K562 (cell line): ENCODE measurements around the gene CDCA7. TPM values are rescaled to one million over a fixed set of nuclear protein-coding genes. Genes with fewer than 3 reads are reported as not detected.
"Not testable (repeated sequence)": the region's sequence is repeated elsewhere in the genome, so short reads cannot be mapped to it uniquely, and the experiment has no call there.

ENCODE experiments used
- ATAC-seq: fragments of 200-7000 bp; cut with Tn5 transposase; 3 replicates; pipeline ENCODE4 v1.9.1; 2020; ENCODE audit warnings: moderate library complexity
- BruUV-seq: library from RNA; stranded (reverse); fragments of 400-500 nt; replicated peaks from 2 replicates; lab custom pipeline; 2021; lab: Mats Ljungman, UMichigan
- CTCF ChIA-PET: fragments of 300-600 bp; formaldehyde crosslinking; extraction: SDS; loops from one replicate; lab custom pipeline; 2021; ENCODE audit warnings: low intra/inter-chr PET ratio; lab: Yijun Ruan, JAX
- POLR2A ChIA-PET: fragments of 300-600, 350-650 bp; sonication (Branson Sonifier 250); formaldehyde crosslinking; extraction: SDS; loops from one replicate; lab custom pipeline; 2021; ENCODE audit warnings: antibody characterized with exemption, inconsistent platforms; lab: Yijun Ruan, JAX
- DNase-seq, 4 experiments: peaks; one replicate each; pipeline versions ENCODE4 v3.0.0 to v3.0.0-alpha.2; 2011 to 2018; ENCODE audit warnings: low spot score in 3 of 4, mixed read lengths in 3 of 4; ENCODE audit errors: extremely low read depth in 1 of 4
- FAIRE-seq: peaks from 2 replicates; lab custom pipeline; 2011; peaks lifted over from hg19 to GRCh38; lab: Jason Lieb, UNC
- H2AFZ ChIP-seq: 2 replicates; pipeline ENCODE4 v1.6.0; 2011; ENCODE audit warnings: low read depth, low read length, control low read depth, inconsistent platforms
- H3K27ac ChIP-seq: fragments of 200-600 bp; 3 replicates; pipeline ENCODE4 v1.8.0; 2011; ENCODE audit warnings: low read depth, mild to moderate bottlenecking, control low read depth, inconsistent platforms, low read length, moderate library complexity, mixed read lengths; ENCODE audit errors: extremely low read depth
- H3K27me3 ChIP-seq, 2 experiments: fragments of 300-600 bp in 1 of 2; 2 replicates in 1 of 2; 3 replicates in 1 of 2; pipeline versions ENCODE4 v1.6.0 to v1.8.0; 2011; ENCODE audit warnings: inconsistent platforms in 2 of 2, low read length in 2 of 2, mild to moderate bottlenecking in 1 of 2, mixed read lengths in 1 of 2, moderate library complexity in 1 of 2; ENCODE audit not compliant: control insufficient read depth in 2 of 2, insufficient read depth in 2 of 2
- H3K36me3 ChIP-seq: fragments of 300-600 bp; 3 replicates; pipeline ENCODE4 v1.8.0; 2011; ENCODE audit warnings: mild to moderate bottlenecking, low read length, inconsistent platforms; ENCODE audit not compliant: control insufficient read depth, insufficient read depth
- H3K4me1 ChIP-seq, 2 experiments: fragments of 200-600 bp in 1 of 2; replicated peaks in 1 of 2; 2 replicates in 1 of 2; 3 replicates in 1 of 2; pipeline versions ENCODE4 v1.5.1 to v1.8.0; 2011; ENCODE audit warnings: inconsistent platforms in 2 of 2, low read length in 2 of 2, mild to moderate bottlenecking in 1 of 2, mixed read lengths in 1 of 2, moderate library complexity in 1 of 2; ENCODE audit not compliant: control insufficient read depth in 2 of 2, insufficient read depth in 2 of 2
- H3K4me2 ChIP-seq: 2 replicates; pipeline ENCODE4 v1.6.1; 2011; ENCODE audit warnings: low read length, control low read depth, inconsistent platforms, mixed read lengths; ENCODE audit not compliant: insufficient read depth
- H3K4me3 ChIP-seq: fragments of 200-600 bp; sonication (generic), shearing (Covaris generic); 2 replicates; pipeline ENCODE4 v1.5.1; 2016; ENCODE audit warnings: control low read depth, inconsistent platforms
- H3K79me2 ChIP-seq: fragments of 200-600 bp; 3 replicates; pipeline ENCODE4 v1.8.0; 2011; ENCODE audit warnings: low read length, inconsistent platforms; ENCODE audit not compliant: control insufficient read depth, insufficient read depth
- H3K9ac ChIP-seq, 2 experiments: 2 replicates each; pipeline versions ENCODE4 v1.6.0 to v1.6.1; 2011; ENCODE audit warnings: low read depth in 2 of 2, low read length in 2 of 2, control low read depth in 1 of 2, inconsistent platforms in 1 of 2, mild to moderate bottlenecking in 1 of 2, mixed read lengths in 1 of 2; ENCODE audit not compliant: insufficient read depth in 1 of 2
- H3K9me1 ChIP-seq: one replicate; pipeline ENCODE4 v1.6.0; 2011; ENCODE audit warnings: inconsistent platforms, mild to moderate bottlenecking, low read length, moderate library complexity; ENCODE audit not compliant: control insufficient read depth, insufficient read depth
- H3K9me3 ChIP-seq: replicated peaks from 2 replicates; pipeline ENCODE4 v1.5.1; 2011; ENCODE audit warnings: low read depth, low read length, inconsistent platforms; ENCODE audit not compliant: control insufficient read depth, insufficient read depth
- H4K20me1 ChIP-seq: replicated peaks from 2 replicates; pipeline ENCODE4 v1.6.1; 2011; ENCODE audit warnings: low read length, inconsistent platforms, mixed read lengths; ENCODE audit not compliant: control insufficient read depth, insufficient read depth
- CBX8 ChIP-seq: fragments of 200-600 bp; sonication (generic); IDR thresholded peaks from 2 replicates; pipeline ENCODE4 v1.6.1; 2012; ENCODE audit warnings: borderline replicate concordance, mixed run types, low read depth, mild to moderate bottlenecking, moderate library complexity, mixed read lengths, low read length, control low read depth, inconsistent platforms; ENCODE audit not compliant: poor library complexity, severe bottlenecking; ENCODE audit errors: extremely low read depth
- YY1 ChIP-seq, 3 experiments: IDR thresholded peaks; 2 replicates each; pipeline ENCODE4 v1.6.1; 2011; ENCODE audit warnings: low read length in 2 of 3, mild to moderate bottlenecking in 2 of 3, moderate library complexity in 2 of 3, borderline replicate concordance in 1 of 3, control low read depth in 1 of 3, low read depth in 1 of 3; ENCODE audit not compliant: insufficient read depth in 3 of 3, insufficient replicate concordance in 2 of 3, control insufficient read depth in 1 of 3, insufficient read length in 1 of 3; ENCODE audit errors: extremely low read depth in 1 of 3
- WGBS: fragments of 100-300 bp; shearing (Covaris generic); methylation state at CpG from one replicate; pipeline ENCODE4 v1.1.6; 2016; ENCODE audit warnings: low coverage, mixed read lengths; ENCODE audit not compliant: insufficient coverage; ENCODE audit errors: missing lambda C conversion rate; 5-methylcytosine and 5-hydroxymethylcytosine counted together
- in situ Hi-C: fragments of 300-500 bp; cut with MboI; formaldehyde crosslinking; loops from 4 replicates; pipeline ENCODE4 v1.15.0; 2018; ENCODE audit warnings: inconsistent platforms, mixed read lengths
- intact Hi-C: fragments of 100-400 bp; cut with micrococcal nuclease; formaldehyde crosslinking; loops from 2 replicates; pipeline ENCODE4 v1.14.2; 2022
- polyA plus RNA-seq, 8 experiments: library from polyadenylated mRNA; depleted of rRNA in 4 of 8; stranded (reverse) in 5 of 8; unstranded in 3 of 8; fragments of >200 nt; fragmentation: Nextera tagmentation in 2 of 8; fragmentation: Illumina TruSeq in 1 of 8; extraction: Ambion mirVana in 2 of 8; extraction: Trizol in 1 of 8; gene quantifications; 2 replicates each; pipeline versions ENCODE4 v1.2.1 to v1.2.3, GENCODE V29; 2011 to 2014; ENCODE audit warnings: inconsistent platforms in 1 of 8, missing spikeins in 1 of 8
- total RNA-seq, 7 experiments: library from RNA; depleted of rRNA in 6 of 7; stranded (reverse); fragments of >200 nt in 6 of 7; fragmentation: Illumina TruSeq in 2 of 7; extraction: Trizol in 2 of 7; gene quantifications; 2 replicates each; pipeline versions ENCODE4 v1.2.1 to v1.2.3, GENCODE V29; 2011 to 2021; ENCODE audit warnings: low replicate concordance in 1 of 7

The CDCA7 gene
- total and polyA plus RNA-seq, 9 of the 15 experiments (the other 6 are each of a cell fraction or from before 2014, with no cell fraction given): 28.5 to 122 (median 51.0) TPM

GRCh38 chr2:173415431-173416381, 61.0 kb downstream of the CDCA7 start (continued):
- TF ChIP-seq YY1 (IDR thresholded peaks at IDR 0.05; ENCODE audit: borderline replicate concordance in 1 of 3, control insufficient read depth in 1 of 3, extremely low read depth in 1 of 3, insufficient read depth in 3 of 3, insufficient read length in 1 of 3, insufficient replicate concordance in 2 of 3, low read depth in 1 of 3, low read length in 2 of 3): no peak

- CTCF ChIA-PET, ATAC-seq, H3K4me3 ChIP-seq, H3K9me3 ChIP-seq, in situ Hi-C loops, H3K4me1 ChIP-seq, H4K20me1 ChIP-seq, DNase-seq, H3K4me2 ChIP-seq, intact Hi-C loops, BruUV-seq, H2AFZ ChIP-seq, H3K27ac ChIP-seq, H3K9me1 ChIP-seq, H3K79me2 ChIP-seq, H3K36me3 ChIP-seq, H3K9ac ChIP-seq: not testable (repeated sequence)
- peaks cover 33 to 37% of the 10 kb centered on the region in 2 experiments for H3K27me3 ChIP-seq
- 9% methylated on average over 25 of the region's 26 CpGs for WGBS
- peak; percentile 56 for TF ChIP-seq CBX8
- POLR2A ChIA-PET: interaction anchor here (1.1 kb wide), 1 partner anchor 451 kb away, joined by 3 read pairs; no protein-coding TSS in a partner anchor
- peak; percentile 56 for FAIRE-seq
Measured at GRCh38 chr2:173416415-173417152, 61.9 kb downstream of the CDCA7 start.
